Vagina (tissue), 1 donor: ENCODE results near the gene RSPH10B2. TPM values are rescaled to one million over a fixed set of nuclear protein-coding genes. Genes with fewer than 3 reads are reported as not detected.

Experiments
- total RNA-seq: library from RNA; depleted of rRNA; stranded (reverse); fragments of >200 nt; gene quantifications from one replicate; pipeline ENCODE4 v1.2.3, GENCODE V29; 2016

RSPH10B2 gene
- total RNA-seq, 1 donor from 2014 or later, result 5.2 TPM

Other genes with a start within 250 kb of the RSPH10B2 start
- not detected for gene GRID2IP, start 202.6 kb upstream of the RSPH10B2 start, total RNA-seq
- 36.3 TPM for gene ZDHHC4, start 176.6 kb upstream of the RSPH10B2 start, total RNA-seq
- 34.4 TPM for gene INTS15, start 164.1 kb upstream of the RSPH10B2 start, total RNA-seq
- 14.0 TPM for gene ZNF853, start 138.5 kb upstream of the RSPH10B2 start, total RNA-seq
- 25.5 TPM for gene ZNF316, start 116.8 kb upstream of the RSPH10B2 start, total RNA-seq
- 49.8 TPM for gene ZNF12, start 47.2 kb upstream of the RSPH10B2 start, total RNA-seq
- gene CCZ1B, start 72.2 kb downstream of the RSPH10B2 start, total RNA-seq, result 20.1 TPM